CD4-positive, alpha-beta T cell treated with Interferon gamma for 1 hour (primary cell): Measurements from ENCODE around the gene TAS2R50.

Experiments
- DNase-seq: peaks from one replicate; pipeline ENCODE4 v3.0.0-alpha.2; 2020

Gene TAS2R50

DNA sequence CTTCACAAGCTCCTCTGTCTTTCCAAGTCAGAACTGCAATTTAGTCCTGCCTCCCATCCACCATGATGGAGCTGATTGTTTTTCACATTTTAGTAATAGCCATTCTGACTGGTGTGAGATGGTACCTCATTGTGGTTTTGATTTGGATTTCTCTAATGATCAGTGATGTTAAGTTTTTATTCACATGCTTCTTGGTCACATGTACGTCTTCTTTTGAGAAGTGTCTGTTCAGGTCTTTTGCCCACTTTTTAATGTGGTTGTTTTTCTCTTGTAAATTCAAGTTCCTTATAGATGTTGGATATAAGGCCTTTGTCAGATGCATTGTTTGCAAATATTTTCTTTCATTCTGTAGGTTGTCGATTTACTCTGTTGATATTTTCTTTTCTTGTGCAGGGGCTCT is 43.5 kb downstream of the TAS2R50 start:
- no peak for DNase-seq

DNA sequence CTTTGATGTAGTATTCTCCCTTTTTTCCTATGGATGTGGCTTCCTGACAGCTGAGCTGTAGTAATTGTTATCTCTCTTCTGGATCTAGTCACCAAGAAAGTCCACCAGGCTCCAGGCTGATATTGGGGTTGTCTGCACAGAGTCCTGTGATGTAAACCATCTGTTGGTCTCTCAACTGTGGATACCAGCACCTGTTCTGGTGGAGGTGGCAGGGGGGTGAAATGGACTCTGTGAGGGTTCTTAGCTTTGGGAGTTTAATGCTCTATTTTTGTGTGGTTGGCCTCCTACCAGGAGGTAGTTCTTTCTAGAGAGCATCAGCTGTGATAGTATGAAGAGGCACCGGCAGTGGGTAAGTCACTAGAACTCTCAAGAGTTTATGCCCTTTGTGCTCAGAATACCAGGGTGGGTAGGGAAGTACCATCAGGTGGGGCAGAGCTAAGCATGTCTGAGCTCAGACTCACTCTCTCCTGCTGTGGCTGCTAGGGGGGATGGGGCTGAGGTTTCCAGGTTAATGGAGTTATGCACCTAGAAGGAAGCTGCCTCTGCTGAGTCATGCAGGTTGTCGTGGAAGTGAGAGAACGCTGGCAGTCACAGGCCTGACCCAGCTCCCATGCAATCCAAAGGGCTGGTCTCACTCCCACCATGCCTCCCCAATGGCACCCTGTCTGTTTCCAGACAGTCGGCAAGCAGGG is 44.6 kb downstream of the TAS2R50 start:
- no peak for DNase-seq

DNA sequence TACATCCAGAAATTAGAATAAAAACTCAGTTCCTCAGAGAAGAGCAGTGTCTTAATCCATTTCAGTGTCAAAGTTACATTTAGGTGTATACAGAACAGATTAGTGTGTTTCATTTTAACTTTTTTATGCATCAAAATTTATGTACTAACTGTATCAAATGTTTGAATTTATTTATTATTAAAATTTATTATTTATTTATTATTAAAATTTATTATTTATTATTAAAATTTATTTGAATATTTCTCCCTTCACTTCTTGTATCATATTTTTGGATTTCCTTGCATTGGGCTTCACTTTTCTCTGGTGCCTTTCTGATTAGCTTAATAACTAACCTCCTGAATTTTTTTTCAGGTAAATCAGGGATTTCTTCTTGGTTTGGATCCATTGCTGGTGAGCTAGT is 45.3 kb downstream of the TAS2R50 start:
- DNase-seq, result no peak

DNA sequence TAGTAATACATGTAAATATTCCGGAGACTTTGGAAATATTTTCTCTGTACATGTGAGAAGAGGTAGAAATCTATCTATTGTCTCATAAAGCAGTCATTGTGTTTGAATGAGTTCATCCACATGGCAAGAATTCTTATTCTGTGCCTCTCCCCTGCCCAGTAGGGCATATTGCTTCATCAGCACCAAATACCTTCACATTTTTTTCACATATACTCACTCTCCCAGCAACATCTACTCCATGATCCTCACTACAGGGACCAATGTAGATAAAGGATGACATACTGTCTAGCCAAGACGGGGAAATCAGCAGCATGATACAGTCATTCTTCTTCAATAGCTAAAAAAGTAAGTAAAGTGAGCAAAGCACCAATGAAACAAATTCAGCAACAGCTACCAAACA is 46.3 kb downstream of the TAS2R50 start:
- DNase-seq, result no peak

DNA sequence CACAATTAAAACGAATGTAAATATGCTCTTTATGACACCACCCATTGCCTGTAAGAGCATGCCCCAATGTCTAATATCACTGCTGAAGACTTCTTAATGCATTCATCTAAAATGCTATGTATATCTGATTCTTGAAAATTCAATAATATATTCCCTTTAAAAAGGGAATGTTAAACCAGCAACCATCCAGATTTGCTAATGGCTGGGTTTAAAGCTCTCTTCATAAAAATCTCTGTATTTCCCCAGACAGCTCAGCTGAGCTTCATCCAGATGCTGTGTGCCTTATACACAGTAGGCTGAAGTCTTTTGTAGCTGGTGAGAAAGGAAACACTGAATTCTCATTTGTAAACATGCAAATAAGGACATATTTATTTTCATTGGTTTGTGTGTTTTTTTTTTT is 47.5 kb downstream of the TAS2R50 start, which contains the start of gene TAS2R14:
TSS of gene TAS2R14 (minus strand) at position 101 of the 400 bp plus-strand sequence. CDS start at position 45, 56 bp downstream.
- DNase-seq, result no peak

DNA sequence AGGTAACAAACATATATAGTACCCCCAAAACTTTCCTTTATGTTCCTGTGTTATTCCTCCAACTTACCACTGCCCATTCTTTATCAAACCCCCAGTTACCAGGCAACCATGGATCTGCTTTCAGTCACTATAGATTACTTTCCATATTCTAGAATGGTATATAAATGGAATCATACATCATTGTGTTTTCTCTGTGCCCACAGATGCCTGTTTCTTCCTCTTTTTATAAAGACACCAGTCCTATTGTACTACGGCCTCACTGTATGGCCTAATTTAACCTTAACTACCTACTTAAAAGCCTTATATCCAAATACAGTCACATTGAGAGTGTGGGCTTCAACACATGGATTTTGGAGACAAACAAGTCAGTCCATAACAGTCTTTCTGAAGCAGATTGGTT is 50.2 kb downstream of the TAS2R50 start:
- no peak for DNase-seq
